PFSK-1 (cell line): Measurements from ENCODE around the gene GNB5.

Experiments used
- FOXP2 ChIP-seq: optimal IDR thresholded peaks from 2 replicates; pipeline ENCODE3; 2011; ENCODE audit warnings: borderline replicate concordance, control low read depth, inconsistent platforms; ENCODE audit not compliant: insufficient read depth; ENCODE audit errors: extremely low read length, extremely low read depth
- POLR2AphosphoS5 ChIP-seq: IDR thresholded peaks from 2 replicates; pipeline ENCODE4 v1.6.1; 2012; ENCODE audit warnings: low read depth, mild to moderate bottlenecking, control low read depth, low read length, moderate library complexity
- SIN3A ChIP-seq: IDR thresholded peaks from 2 replicates; pipeline ENCODE4 v1.6.1; 2012; ENCODE audit warnings: mild to moderate bottlenecking, low read length, moderate library complexity, borderline replicate concordance; ENCODE audit not compliant: insufficient read depth
- TAF1 ChIP-seq: IDR thresholded peaks from 2 replicates; pipeline ENCODE4 v1.6.1; 2012; ENCODE audit warnings: low read length, control low read depth, borderline replicate concordance; ENCODE audit not compliant: insufficient read depth
- TF ChIP-seq, protein P1 (sequence below), 2 experiments: IDR thresholded peaks; 2 replicates each; pipeline versions ENCODE4 v1.6.1 to v1.8.0; 2011 to 2012; ENCODE audit warnings: low read depth in 2 of 2, low read length in 2 of 2, control low read depth in 1 of 2, inconsistent platforms in 1 of 2, mild to moderate bottlenecking in 1 of 2, moderate library complexity in 1 of 2; ENCODE audit not compliant: insufficient read depth in 1 of 2

GNB5 gene

DNA sequence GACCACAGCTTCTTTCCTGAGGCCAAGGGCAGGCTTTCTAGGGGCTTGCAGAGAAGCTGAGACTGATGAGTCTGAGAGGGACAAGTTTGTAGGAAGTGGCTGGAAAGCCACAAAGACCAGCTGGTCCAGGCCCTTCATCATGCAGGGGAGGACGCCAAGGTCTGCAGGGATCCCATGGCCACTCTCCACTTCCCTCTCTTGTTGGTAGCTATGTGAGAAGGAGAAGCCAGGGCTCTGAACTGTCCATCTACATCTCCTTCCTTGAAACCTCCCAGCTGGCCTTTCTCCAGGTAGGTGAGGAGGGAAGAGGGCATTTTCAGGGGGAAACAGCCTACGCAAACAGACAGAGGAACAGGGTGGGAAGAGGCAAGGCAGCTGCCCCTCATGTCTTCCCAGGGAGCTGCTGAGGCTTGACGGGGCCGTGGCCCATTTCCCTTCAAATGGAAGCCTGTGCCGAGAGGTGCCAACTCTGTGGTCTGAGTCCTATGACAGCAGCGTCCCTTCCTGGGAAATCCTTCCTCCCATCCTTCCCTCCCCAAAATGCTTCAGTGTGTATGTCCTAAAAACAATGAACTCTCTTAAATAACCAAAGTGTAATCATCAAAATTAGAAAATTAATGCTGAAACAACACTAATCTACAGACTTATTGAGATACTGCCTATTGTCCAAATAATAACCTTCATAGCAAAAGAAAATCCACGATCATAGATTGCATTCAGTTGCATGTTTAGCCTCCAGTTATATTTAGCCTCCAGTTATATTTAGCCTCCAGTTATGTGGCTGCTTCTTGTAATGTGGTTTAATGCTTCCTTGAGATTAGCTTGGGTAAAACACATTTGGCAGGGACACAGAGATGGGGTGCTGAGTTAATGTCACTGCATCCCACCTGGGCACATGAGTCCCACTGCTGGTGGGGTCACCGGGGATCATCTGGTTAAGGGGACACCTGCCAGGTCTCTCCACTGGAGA is 36.0 kb downstream of the GNB5 start:
- TF ChIP-seq SIN3A (no peak), TAF1 (no peak), FOXP2 (no peak), POLR2AphosphoS5 (no peak)
- TF ChIP-seq, protein P1, sequence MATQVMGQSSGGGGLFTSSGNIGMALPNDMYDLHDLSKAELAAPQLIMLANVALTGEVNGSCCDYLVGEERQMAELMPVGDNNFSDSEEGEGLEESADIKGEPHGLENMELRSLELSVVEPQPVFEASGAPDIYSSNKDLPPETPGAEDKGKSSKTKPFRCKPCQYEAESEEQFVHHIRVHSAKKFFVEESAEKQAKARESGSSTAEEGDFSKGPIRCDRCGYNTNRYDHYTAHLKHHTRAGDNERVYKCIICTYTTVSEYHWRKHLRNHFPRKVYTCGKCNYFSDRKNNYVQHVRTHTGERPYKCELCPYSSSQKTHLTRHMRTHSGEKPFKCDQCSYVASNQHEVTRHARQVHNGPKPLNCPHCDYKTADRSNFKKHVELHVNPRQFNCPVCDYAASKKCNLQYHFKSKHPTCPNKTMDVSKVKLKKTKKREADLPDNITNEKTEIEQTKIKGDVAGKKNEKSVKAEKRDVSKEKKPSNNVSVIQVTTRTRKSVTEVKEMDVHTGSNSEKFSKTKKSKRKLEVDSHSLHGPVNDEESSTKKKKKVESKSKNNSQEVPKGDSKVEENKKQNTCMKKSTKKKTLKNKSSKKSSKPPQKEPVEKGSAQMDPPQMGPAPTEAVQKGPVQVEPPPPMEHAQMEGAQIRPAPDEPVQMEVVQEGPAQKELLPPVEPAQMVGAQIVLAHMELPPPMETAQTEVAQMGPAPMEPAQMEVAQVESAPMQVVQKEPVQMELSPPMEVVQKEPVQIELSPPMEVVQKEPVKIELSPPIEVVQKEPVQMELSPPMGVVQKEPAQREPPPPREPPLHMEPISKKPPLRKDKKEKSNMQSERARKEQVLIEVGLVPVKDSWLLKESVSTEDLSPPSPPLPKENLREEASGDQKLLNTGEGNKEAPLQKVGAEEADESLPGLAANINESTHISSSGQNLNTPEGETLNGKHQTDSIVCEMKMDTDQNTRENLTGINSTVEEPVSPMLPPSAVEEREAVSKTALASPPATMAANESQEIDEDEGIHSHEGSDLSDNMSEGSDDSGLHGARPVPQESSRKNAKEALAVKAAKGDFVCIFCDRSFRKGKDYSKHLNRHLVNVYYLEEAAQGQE (IDR thresholded peaks at IDR 0.05; ENCODE audit: insufficient read depth in 1 of 2, low read depth in 2 of 2, low read length in 2 of 2): no peak

DNA sequence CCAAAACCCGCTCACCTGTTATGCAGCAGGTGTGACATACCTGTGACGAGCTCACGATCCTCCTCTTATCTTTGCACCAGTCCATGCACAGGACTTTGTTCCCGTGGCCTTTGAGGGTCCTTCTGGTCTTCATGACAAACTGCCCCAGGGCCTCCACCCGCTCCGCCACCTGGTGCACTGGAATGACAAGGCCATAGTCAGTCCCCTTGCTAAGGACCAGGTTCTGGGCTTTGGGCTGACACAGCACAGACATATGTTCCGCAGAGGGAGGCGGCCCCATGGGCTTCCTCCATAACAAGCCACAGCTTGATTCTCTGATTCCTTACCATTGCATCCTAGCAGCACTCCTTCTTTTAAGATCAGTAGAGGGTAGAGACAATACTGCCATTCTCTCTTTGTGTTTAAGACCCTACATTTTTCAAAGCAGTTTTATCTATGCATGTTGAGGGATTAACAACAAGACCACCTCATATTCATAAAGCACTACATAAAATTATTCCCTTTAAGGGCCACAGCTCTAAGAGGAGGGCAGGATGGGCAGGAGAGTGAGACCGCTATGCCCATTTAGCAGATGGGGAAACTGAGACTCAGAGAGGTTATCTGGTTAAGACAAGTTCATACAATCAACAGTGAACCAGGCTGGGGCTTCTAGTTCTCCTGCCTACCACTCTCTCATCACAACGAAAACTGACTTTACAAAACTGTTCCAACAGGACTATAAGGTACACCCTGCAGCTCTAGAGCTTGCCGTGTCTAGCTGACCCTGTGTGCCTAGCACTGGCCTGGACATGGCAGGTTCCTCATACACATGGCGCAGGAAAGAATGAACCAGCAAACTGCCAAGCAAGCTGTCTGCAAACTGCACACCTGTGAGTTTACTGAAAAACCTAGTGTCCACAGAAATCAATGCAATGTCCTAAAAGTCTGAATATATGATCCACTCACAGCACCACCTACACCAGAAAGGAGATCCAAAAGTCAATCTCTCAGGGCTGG is 37.0 kb downstream of the GNB5 start:
- TF ChIP-seq TAF1 (no peak), FOXP2 (no peak), SIN3A (no peak), POLR2AphosphoS5 (no peak)
- TF ChIP-seq, protein P1 (IDR thresholded peaks at IDR 0.05; ENCODE audit: insufficient read depth in 1 of 2, low read depth in 2 of 2, low read length in 2 of 2): no peak

DNA sequence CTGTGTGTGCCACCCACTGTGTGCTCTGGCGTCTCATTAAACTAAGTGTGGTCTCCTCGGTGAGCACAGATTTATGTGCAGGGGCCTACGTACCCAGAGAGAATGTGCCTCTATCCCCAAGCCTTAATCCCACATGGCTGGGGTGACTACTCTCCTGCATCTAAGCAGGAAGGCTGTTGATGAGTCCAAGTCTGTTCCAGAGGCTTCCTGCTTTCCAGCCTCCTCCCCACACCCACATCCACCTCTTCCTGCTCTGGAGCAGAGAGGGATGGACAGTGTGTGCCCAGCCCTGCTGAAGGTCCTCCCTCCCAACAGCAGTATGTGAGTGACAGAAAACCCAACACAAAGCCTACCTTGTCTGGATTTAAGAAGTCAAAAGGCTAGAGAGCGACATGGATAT is 39.8 kb downstream of the GNB5 start:
- TF ChIP-seq POLR2AphosphoS5: no peak
- no peak for TF ChIP-seq TAF1
- TF ChIP-seq SIN3A: no peak
- TF ChIP-seq, protein P1 (IDR thresholded peaks at IDR 0.05; ENCODE audit: insufficient read depth in 1 of 2, low read depth in 2 of 2, low read length in 2 of 2): no peak
- TF ChIP-seq FOXP2: no peak

DNA sequence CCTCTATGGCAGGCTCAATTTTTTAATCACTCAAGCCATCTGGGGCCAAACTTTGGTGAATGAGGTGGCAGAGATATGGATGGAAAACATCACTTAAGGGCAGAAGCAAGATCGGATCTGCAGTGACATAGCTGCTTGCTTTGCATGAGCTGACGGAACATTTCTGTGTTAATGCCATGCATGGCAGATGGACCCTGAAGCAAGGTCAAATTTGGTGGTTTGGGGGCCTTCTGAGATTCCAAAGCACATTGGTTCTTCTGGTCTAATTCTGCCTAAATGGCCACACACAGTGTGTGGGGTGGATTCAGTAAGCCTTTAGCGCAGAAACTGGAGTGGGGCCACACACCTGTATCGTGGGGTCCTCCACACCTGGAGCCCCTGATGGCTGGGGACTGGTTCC is 40.3 kb downstream of the GNB5 start:
- no peak for TF ChIP-seq TAF1
- TF ChIP-seq SIN3A: no peak
- no peak for TF ChIP-seq POLR2AphosphoS5
- TF ChIP-seq FOXP2: no peak
- TF ChIP-seq, protein P1 (IDR thresholded peaks at IDR 0.05; ENCODE audit: insufficient read depth in 1 of 2, low read depth in 2 of 2, low read length in 2 of 2): no peak
